GM12801 (cell line): ENCODE measurements around the gene RGS21.

Experiments
- CTCF ChIP-seq: IDR thresholded peaks from one replicate; pipeline ENCODE4 v1.5.1; 2011; ENCODE audit warnings: control low read depth; ENCODE audit not compliant: insufficient read length; ENCODE audit errors: extremely low read depth

Gene RGS21

GRCh38 chr1:192357924-192358323 is 41.1 kb downstream of the RGS21 start:
- no peak for TF ChIP-seq CTCF

- TF ChIP-seq CTCF = no peak
Measured at GRCh38 chr1:192358402-192358801, 41.6 kb downstream of the RGS21 start.

- no peak for TF ChIP-seq CTCF
Measured at GRCh38 chr1:192358822-192359221, 42.0 kb downstream of the RGS21 start.

- TF ChIP-seq CTCF = no peak
Measured at GRCh38 chr1:192363177-192363576, 46.4 kb downstream of the RGS21 start.

GRCh38 chr1:192367436-192367835 is 50.6 kb downstream of the RGS21 start:
- TF ChIP-seq CTCF = no peak

GRCh38 chr1:192375306-192375705 is 58.5 kb downstream of the RGS21 start:
- no peak for TF ChIP-seq CTCF

GRCh38 chr1:192376374-192376773 is 59.6 kb downstream of the RGS21 start:
- TF ChIP-seq CTCF = no peak

GRCh38 chr1:192378276-192378675 is 61.5 kb downstream of the RGS21 start:
- no peak for TF ChIP-seq CTCF
